Erythroblast (primary cell): ENCODE results near the gene RAX.

Experiments used
- GATA1 ChIP-seq: IDR thresholded peaks from 2 replicates; pipeline ENCODE4 v1.6.1; 2011; ENCODE audit warnings: low read depth, mild to moderate bottlenecking, control low read depth, low read length, moderate library complexity
- POLR2A ChIP-seq: IDR thresholded peaks from 2 replicates; pipeline ENCODE4 v1.6.1; 2011; ENCODE audit warnings: mild to moderate bottlenecking, low read length

- no peak for TF ChIP-seq POLR2A
- no peak for TF ChIP-seq GATA1
These were observed 1.3 kb upstream of the RAX start for GRCh38 chr18:59274533-59274928.
